Mesenchymal stem cell (in vitro differentiated cells and primary cell): ENCODE results near the gene FNDC3B.
A peak's percentile ranks its signal among the peaks of the same experiment; 100 is the strongest.

Experiments
- DNase-seq: peaks from one replicate; pipeline ENCODE4 v3.0.0-alpha.2; 2013
- H2AFZ ChIP-seq: one replicate; pipeline ENCODE4 v1.6.1; 2013; ENCODE audit warnings: low read depth, mild to moderate bottlenecking, control low read depth, inconsistent platforms, low read length, moderate library complexity
- H2AK5ac ChIP-seq: 2 replicates; pipeline ENCODE4 v1.6.1; 2013; ENCODE audit warnings: low read length, moderate library complexity, mild to moderate bottlenecking, inconsistent platforms; ENCODE audit not compliant: severe bottlenecking
- H2BK120ac ChIP-seq: one replicate; pipeline ENCODE4 v1.6.1; 2013; ENCODE audit warnings: low read depth, mild to moderate bottlenecking, inconsistent platforms, low read length, moderate library complexity
- H2BK12ac ChIP-seq, 2 experiments: one replicate each; pipeline ENCODE4 v1.6.1; 2013; ENCODE audit warnings: inconsistent platforms in 2 of 2, low read length in 2 of 2, mild to moderate bottlenecking in 2 of 2, moderate library complexity in 2 of 2, control low read depth in 1 of 2
- H2BK15ac ChIP-seq: one replicate; pipeline ENCODE4 v1.6.1; 2013; ENCODE audit warnings: mild to moderate bottlenecking, low read depth, inconsistent platforms; ENCODE audit not compliant: poor library complexity, severe bottlenecking
- H2BK5ac ChIP-seq: 2 replicates; pipeline ENCODE4 v1.6.1; 2013; ENCODE audit warnings: low read depth, mild to moderate bottlenecking, low read length, control low read depth, inconsistent platforms; ENCODE audit not compliant: poor library complexity, severe bottlenecking
- H3K14ac ChIP-seq, 2 experiments: one replicate each; pipeline ENCODE4 v1.6.1; 2013; ENCODE audit warnings: inconsistent platforms in 2 of 2, low read length in 2 of 2, control low read depth in 1 of 2, mild to moderate bottlenecking in 1 of 2, moderate library complexity in 1 of 2
- H3K18ac ChIP-seq, 2 experiments: one replicate each; pipeline ENCODE4 v1.6.1; 2013; ENCODE audit warnings: inconsistent platforms in 2 of 2, low read length in 2 of 2, control low read depth in 1 of 2, low read depth in 1 of 2, mild to moderate bottlenecking in 1 of 2
- H3K23ac ChIP-seq, 2 experiments: one replicate each; pipeline ENCODE4 v1.6.1; 2013; ENCODE audit warnings: inconsistent platforms in 2 of 2, low read length in 2 of 2, mild to moderate bottlenecking in 2 of 2, moderate library complexity in 2 of 2, control low read depth in 1 of 2
- H3K27ac ChIP-seq: 2 replicates; pipeline ENCODE4 v1.5.1; 2013; ENCODE audit warnings: mild to moderate bottlenecking, moderate library complexity, low read length, control low read depth, inconsistent platforms; ENCODE audit not compliant: poor library complexity, severe bottlenecking
- H3K27me3 ChIP-seq, 2 experiments: 2 replicates each; pipeline versions ENCODE4 v1.6.1 to v1.7.0; 2013; ENCODE audit warnings: low read length in 2 of 2, mild to moderate bottlenecking in 2 of 2, moderate library complexity in 2 of 2, control low read depth in 1 of 2, inconsistent platforms in 1 of 2; ENCODE audit not compliant: control insufficient read depth in 1 of 2, insufficient read depth in 1 of 2
- H3K36me3 ChIP-seq, 2 experiments: 2 replicates each; pipeline versions ENCODE4 v1.6.1 to v1.7.0; 2013; ENCODE audit warnings: low read length in 2 of 2, control low read depth in 1 of 2, inconsistent platforms in 1 of 2, low read depth in 1 of 2, mild to moderate bottlenecking in 1 of 2; ENCODE audit not compliant: insufficient read depth in 2 of 2, control insufficient read depth in 1 of 2
- H3K4ac ChIP-seq, 2 experiments: one replicate each; pipeline ENCODE4 v1.6.1; 2013; ENCODE audit warnings: inconsistent platforms in 2 of 2, low read length in 2 of 2, mild to moderate bottlenecking in 2 of 2, moderate library complexity in 2 of 2, control low read depth in 1 of 2, low read depth in 1 of 2
- H3K4me1 ChIP-seq: 2 replicates; pipeline ENCODE4 v1.6.1; 2013; ENCODE audit warnings: low read depth, low read length, control low read depth; ENCODE audit not compliant: control insufficient read depth, insufficient read depth
- H3K4me2 ChIP-seq: 2 replicates; pipeline ENCODE4 v1.6.1; 2013; ENCODE audit warnings: low read length, mild to moderate bottlenecking, inconsistent platforms; ENCODE audit not compliant: poor library complexity, severe bottlenecking
- H3K4me3 ChIP-seq, 2 experiments: 2 replicates each; pipeline versions ENCODE4 v1.5.1 to v1.7.0; 2013; ENCODE audit warnings: low read length in 2 of 2, mild to moderate bottlenecking in 2 of 2, control low read depth in 1 of 2, low read depth in 1 of 2; ENCODE audit not compliant: insufficient read depth in 1 of 2
- H3K79me1 ChIP-seq: replicated peaks from 2 replicates; pipeline ENCODE4 v1.6.1; 2013; ENCODE audit warnings: mild to moderate bottlenecking, control low read depth, low read length, inconsistent platforms; ENCODE audit not compliant: poor library complexity, severe bottlenecking
- H3K9ac ChIP-seq: 2 replicates; pipeline ENCODE4 v1.7.0; 2013; ENCODE audit warnings: mild to moderate bottlenecking, low read length, moderate library complexity
- H3K9me3 ChIP-seq: 2 replicates; pipeline ENCODE4 v1.7.0; 2013; ENCODE audit warnings: mild to moderate bottlenecking, low read length; ENCODE audit not compliant: control insufficient read depth
- H4K8ac ChIP-seq: one replicate; pipeline ENCODE4 v1.6.1; 2013; ENCODE audit warnings: inconsistent platforms, mild to moderate bottlenecking, low read length, moderate library complexity
- H4K91ac ChIP-seq: one replicate; pipeline ENCODE4 v1.6.1; 2013; ENCODE audit warnings: mild to moderate bottlenecking, low read length, inconsistent platforms
- WGBS: methylation state at CpG from one replicate; pipeline ENCODE4 v1.1.7; 2013; ENCODE audit warnings: mixed read lengths; 5-methylcytosine and 5-hydroxymethylcytosine counted together

FNDC3B gene

GRCh38 chr3:172223870-172224269 is 184.5 kb downstream of the FNDC3B start:
- H4K91ac ChIP-seq: no peak overlapping the region
- no peak overlapping the region for H3K4ac ChIP-seq
- DNase-seq: peak; percentile 51
- peaks cover 2 to 27% of the 10 kb centered on the region in 2 experiments for H3K36me3 ChIP-seq
- H2AFZ ChIP-seq: no peak overlapping the region
- H3K79me1 ChIP-seq: peaks cover 4% of the 10 kb centered on the region
- H3K23ac ChIP-seq: no peak overlapping the region
- H2BK15ac ChIP-seq: no peak overlapping the region
- H4K8ac ChIP-seq: no peak overlapping the region
- H3K27me3 ChIP-seq: no peaks in the 10 kb centered on the region
- H3K4me3 ChIP-seq: no peak overlapping the region
- H2BK5ac ChIP-seq: no peak overlapping the region
- H3K14ac ChIP-seq: no peak overlapping the region
- no peak overlapping the region for H3K4me2 ChIP-seq
- peaks cover 8% of the 10 kb centered on the region for H3K4me1 ChIP-seq
- H2AK5ac ChIP-seq: no peak overlapping the region
- no peak overlapping the region for H2BK120ac ChIP-seq
- H2BK12ac ChIP-seq: no peak overlapping the region
- H3K9me3 ChIP-seq: no peaks in the 10 kb centered on the region
- no peak overlapping the region for H3K27ac ChIP-seq
- WGBS: 72% methylated on average over 4 of the region's 4 CpGs
- H3K18ac ChIP-seq: no peak overlapping the region
- H3K9ac ChIP-seq: no peak overlapping the region

DNA sequence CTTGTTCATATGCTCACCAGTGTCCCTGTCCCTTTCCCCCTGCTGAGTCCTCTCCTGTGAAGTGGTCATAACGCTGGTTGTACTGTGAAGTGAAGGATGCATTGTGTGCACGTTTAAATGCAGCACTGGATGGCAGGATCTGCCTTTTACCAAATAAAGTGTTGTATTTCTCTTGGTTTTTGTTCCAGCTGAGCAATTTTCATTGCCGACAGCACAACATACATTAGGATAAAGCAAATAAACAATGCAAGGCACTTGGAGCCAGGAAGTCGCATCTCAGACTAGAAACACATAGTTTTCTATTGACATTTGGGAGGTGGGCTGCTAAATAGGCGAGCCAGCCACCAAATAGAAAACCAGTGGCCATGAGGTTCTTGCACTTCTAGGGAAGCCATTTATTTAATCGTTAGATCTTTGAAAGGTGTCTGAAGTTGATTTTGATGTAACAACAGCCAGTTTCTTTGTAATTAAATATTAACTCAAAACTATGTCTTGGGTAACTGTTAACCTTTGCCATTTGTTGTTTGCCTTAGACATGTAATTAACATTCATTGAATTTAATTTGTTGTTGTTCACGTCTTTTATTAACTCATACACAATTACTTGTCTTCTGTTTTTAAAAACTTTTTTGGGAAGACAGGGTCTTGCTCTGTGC is 185.3 kb downstream of the FNDC3B start:
- Histone ChIP-seq H3K14ac (no peak overlapping the region), H3K9ac (no peak overlapping the region), H3K9me3 (no peaks in the 10 kb centered on the region), H4K91ac (no peak overlapping the region), H3K4me2 (no peak overlapping the region), H2BK5ac (no peak overlapping the region), H2BK120ac (no peak overlapping the region), H3K18ac (no peak overlapping the region), H2BK12ac (no peak overlapping the region), H3K4me1 (peaks cover 8% of the 10 kb centered on the region), H3K4ac (peak overlapping the region in 1 of 2 experiments; percentile 87), H3K36me3 (peaks cover 2 to 35% of the 10 kb centered on the region in 2 experiments), H3K79me1 (peaks cover 4% of the 10 kb centered on the region), H2AFZ (no peak overlapping the region), H3K27me3 (no peaks in the 10 kb centered on the region), H3K23ac (no peak overlapping the region), H4K8ac (no peak overlapping the region), H2AK5ac (no peak overlapping the region), H3K4me3 (no peak overlapping the region), H3K27ac (peak overlapping the region; percentile 15), H2BK15ac (no peak overlapping the region)
- peak; percentile 46 for DNase-seq
- 24% methylated on average over 3 of the region's 7 CpGs for WGBS

- peaks cover 2 to 39% of the 10 kb centered on the region in 2 experiments for H3K36me3 ChIP-seq
- H4K91ac ChIP-seq: no peak overlapping the region
- H3K4me3 ChIP-seq: no peak overlapping the region
- 98% methylated on average over 5 of the region's 5 CpGs for WGBS
- H2BK12ac ChIP-seq: no peak overlapping the region
- H2BK5ac ChIP-seq: no peak overlapping the region
- H3K9me3 ChIP-seq: no peaks in the 10 kb centered on the region
- H3K4me2 ChIP-seq: no peak overlapping the region
- H2AFZ ChIP-seq: no peak overlapping the region
- H2AK5ac ChIP-seq: no peak overlapping the region
- H4K8ac ChIP-seq: no peak overlapping the region
- no peak overlapping the region for H3K23ac ChIP-seq
- H3K4ac ChIP-seq: no peak overlapping the region
- peaks cover 8% of the 10 kb centered on the region for H3K4me1 ChIP-seq
- no peak overlapping the region for H3K18ac ChIP-seq
- no peak overlapping the region for H3K14ac ChIP-seq
- no peak overlapping the region for H2BK15ac ChIP-seq
- no peak overlapping the region for H3K9ac ChIP-seq
- H3K27ac ChIP-seq: no peak overlapping the region
- H3K27me3 ChIP-seq: no peaks in the 10 kb centered on the region
- DNase-seq: no peak
- peaks cover 4% of the 10 kb centered on the region for H3K79me1 ChIP-seq
- H2BK120ac ChIP-seq: no peak overlapping the region
Observed at GRCh38 chr3:172225215-172225707, 185.9 kb downstream of the FNDC3B start.

GRCh38 chr3:172226831-172227230 is 187.5 kb downstream of the FNDC3B start:
- Histone ChIP-seq H3K18ac (no peak overlapping the region), H3K9me3 (no peaks in the 10 kb centered on the region), H3K36me3 (peaks cover 7 to 51% of the 10 kb centered on the region in 2 experiments), H4K91ac (no peak overlapping the region), H3K27me3 (no peaks in the 10 kb centered on the region), H2BK15ac (no peak overlapping the region), H3K14ac (no peak overlapping the region), H3K4ac (no peak overlapping the region), H3K4me1 (peaks cover 8% of the 10 kb centered on the region), H4K8ac (no peak overlapping the region), H2AFZ (no peak overlapping the region), H2BK120ac (no peak overlapping the region), H3K23ac (no peak overlapping the region), H3K9ac (no peak overlapping the region), H3K79me1 (peaks cover 9% of the 10 kb centered on the region), H2AK5ac (no peak overlapping the region), H3K27ac (no peak overlapping the region), H2BK12ac (peak overlapping the region in 1 of 2 experiments; percentile 23), H3K4me3 (no peak overlapping the region), H3K4me2 (no peak overlapping the region), H2BK5ac (no peak overlapping the region)
- no peak for DNase-seq
- 98% methylated on average over 5 of the region's 5 CpGs for WGBS
